ENCODE data around the gene PAX1.

GRCh38 chr20:21681922-21682318, 23.5 kb upstream of the PAX1 start:
- TF ChIP-seq CTCF (IDR thresholded peaks at IDR 0.05) (no peak), POLR2AphosphoS5 (IDR thresholded peaks at IDR 0.05) (no peak), POLR2A (IDR thresholded peaks at IDR 0.05) (no peak)
